Colonic mucosa (tissue), 4 donors: ENCODE data around the gene DESI1. TPM values are rescaled to one million over a fixed set of nuclear protein-coding genes. Genes with fewer than 3 reads are reported as not detected.
"Not testable (repeated sequence)": the region's sequence is repeated elsewhere in the genome, so short reads cannot be mapped to it uniquely, and the experiment has no call there.

ENCODE experiments used
- DNase-seq: peaks from one replicate; pipeline ENCODE4 v3.0.0-alpha.2; 2020
- H3K27ac ChIP-seq: fragments of 200-600 bp; one replicate; pipeline ENCODE4 v1.8.0; 2021
- H3K27me3 ChIP-seq: fragments of 200-600 bp; one replicate; pipeline ENCODE4 v1.8.0; 2021
- H3K36me3 ChIP-seq: fragments of 200-600 bp; one replicate; pipeline ENCODE4 v1.8.0; 2021
- H3K4me1 ChIP-seq: fragments of 200-600 bp; one replicate; pipeline ENCODE4 v1.8.0; 2021; ENCODE audit warnings: mild to moderate bottlenecking
- H3K4me3 ChIP-seq: fragments of 200-600 bp; one replicate; pipeline ENCODE4 v1.8.0; 2021
- H3K9ac ChIP-seq, 2 donors: one replicate each; pipeline ENCODE4 v1.7.0; 2013; ENCODE audit warnings: control low read depth in 2 of 2, low read depth in 2 of 2, low read length in 2 of 2
- H3K9me3 ChIP-seq: fragments of 200-600 bp; one replicate; pipeline ENCODE4 v1.8.0; 2021
- CTCF ChIP-seq: fragments of 200-600 bp; IDR thresholded peaks from one replicate; pipeline ENCODE4 v1.8.0; 2022; ENCODE audit warnings: antibody characterized with exemption, mild to moderate bottlenecking
- intact Hi-C: fragments of 100-400 bp; cut with DNase I; formaldehyde crosslinking; loops from one replicate; pipeline ENCODE4 v1.14.1; 2022
- total RNA-seq, 2 donors: library from RNA; stranded (reverse); fragmentation: NEBNext Ultra II Directional in 1 of 2; extraction: Animal tissue kit (Norgen Biotek cat#: 25700) in 1 of 2; gene quantifications; one replicate each; pipeline ENCODE4 v1.2.1, GENCODE V29; 2021
- donor health status: healthy.
- donor health status: DM: no; HTN: no; CAD: no.
- donor health status: DM: no; HTN: no; CAD: no.

DESI1 gene
- total RNA-seq, 2 donors from 2014 or later: 19.2 to 32.1 TPM

GRCh38 chr22:41642331-41643110 lies 21.7 kb upstream of the DESI1 start:
- Histone ChIP-seq H3K36me3 (peaks cover 9% of the 10 kb centered on the region), H3K9me3 (no peaks in the 10 kb centered on the region), H3K4me1 (no peaks in the 10 kb centered on the region), H3K27ac (no peak overlapping the region), H3K27me3 (no peaks in the 10 kb centered on the region), H3K4me3 (no peak overlapping the region), H3K9ac (no peak overlapping the region)
- no peak for DNase-seq
- TF ChIP-seq CTCF: no peak
- intact Hi-C loops: no loop called here

- no peaks in the 10 kb centered on the region for H3K4me1 ChIP-seq
- no peak for DNase-seq
- H3K27me3 ChIP-seq: no peaks in the 10 kb centered on the region
- H3K9me3 ChIP-seq: no peaks in the 10 kb centered on the region
- intact Hi-C loops: no loop called here
- no peak for TF ChIP-seq CTCF
- H3K27ac ChIP-seq: no peak overlapping the region
- no peak overlapping the region for H3K9ac ChIP-seq
- H3K36me3 ChIP-seq: peaks cover 10% of the 10 kb centered on the region
- H3K4me3 ChIP-seq: no peak overlapping the region
These were observed 21.0 kb upstream of the DESI1 start for GRCh38 chr22:41641854-41642253.

GRCh38 chr22:41638748-41639147 lies 17.9 kb upstream of the DESI1 start:
- Histone ChIP-seq H3K4me1 (no peaks in the 10 kb centered on the region), H3K9me3 (no peaks in the 10 kb centered on the region), H3K9ac (no peak overlapping the region), H3K36me3 (peaks cover 17% of the 10 kb centered on the region), H3K27me3 (no peaks in the 10 kb centered on the region), H3K4me3 (no peak overlapping the region), H3K27ac (no peak overlapping the region)
- intact Hi-C loops: no loop called here
- DNase-seq: no peak
- no peak for TF ChIP-seq CTCF

- Histone ChIP-seq H3K27me3 (no peaks in the 10 kb centered on the region), H3K4me3 (no peak overlapping the region), H3K27ac (no peak overlapping the region), H3K4me1 (no peaks in the 10 kb centered on the region), H3K9me3 (no peaks in the 10 kb centered on the region), H3K36me3 (peaks cover 15% of the 10 kb centered on the region), H3K9ac (no peak overlapping the region)
- no peak for TF ChIP-seq CTCF
- no peak for DNase-seq
- intact Hi-C loops: no loop called here
These were observed 17.3 kb upstream of the DESI1 start for GRCh38 chr22:41638124-41638523.

GRCh38 chr22:41637623-41638022 lies 16.8 kb upstream of the DESI1 start:
- H3K9me3 ChIP-seq, intact Hi-C loops, H3K27me3 ChIP-seq, H3K36me3 ChIP-seq, H3K4me3 ChIP-seq, DNase-seq, H3K27ac ChIP-seq, H3K4me1 ChIP-seq, H3K9ac ChIP-seq: not testable (repeated sequence)

GRCh38 chr22:41636467-41636866 lies 15.6 kb upstream of the DESI1 start:
- intact Hi-C loops: no loop called here
- H3K36me3 ChIP-seq: peaks cover 9% of the 10 kb centered on the region

GRCh38 chr22:41634610-41635009 lies 13.8 kb upstream of the DESI1 start:
- H3K4me1 ChIP-seq, H3K9me3 ChIP-seq, H3K4me3 ChIP-seq, intact Hi-C loops, DNase-seq, H3K9ac ChIP-seq, H3K27me3 ChIP-seq, H3K27ac ChIP-seq: not testable (repeated sequence)
- peaks cover 14% of the 10 kb centered on the region for H3K36me3 ChIP-seq

More at GRCh38 chr22:41636467-41636866, 15.6 kb upstream of the DESI1 start:
- H3K27ac ChIP-seq: no peak overlapping the region
- H3K27me3 ChIP-seq: no peaks in the 10 kb centered on the region
- no peaks in the 10 kb centered on the region for H3K4me1 ChIP-seq
- DNase-seq: no peak
- no peak overlapping the region for H3K4me3 ChIP-seq
- H3K9me3 ChIP-seq: no peaks in the 10 kb centered on the region
- TF ChIP-seq CTCF: no peak
- no peak overlapping the region for H3K9ac ChIP-seq

GRCh38 chr22:41631615-41632014 lies 10.8 kb upstream of the DESI1 start:
- H3K4me3 ChIP-seq, H3K4me1 ChIP-seq, H3K9me3 ChIP-seq, H3K27ac ChIP-seq, DNase-seq, intact Hi-C loops, H3K9ac ChIP-seq, H3K27me3 ChIP-seq: not testable (repeated sequence)
- H3K36me3 ChIP-seq: peaks cover 16% of the 10 kb centered on the region

GRCh38 chr22:41631115-41631514 lies 10.3 kb upstream of the DESI1 start:
- H3K9ac ChIP-seq, H3K4me1 ChIP-seq, DNase-seq, H3K27ac ChIP-seq, H3K4me3 ChIP-seq, H3K27me3 ChIP-seq, intact Hi-C loops, H3K9me3 ChIP-seq: not testable (repeated sequence)
- peaks cover 16% of the 10 kb centered on the region for H3K36me3 ChIP-seq
